Mesenchymal stem cell (in vitro differentiated cells and primary cell): Measurements from ENCODE around the gene SEC61A1.

ENCODE experiments used
- DNase-seq: peaks from one replicate; pipeline ENCODE4 v3.0.0-alpha.2; 2013
- H2AFZ ChIP-seq: one replicate; pipeline ENCODE4 v1.6.1; 2013; ENCODE audit warnings: low read depth, mild to moderate bottlenecking, control low read depth, inconsistent platforms, low read length, moderate library complexity
- H2AK5ac ChIP-seq: 2 replicates; pipeline ENCODE4 v1.6.1; 2013; ENCODE audit warnings: low read length, moderate library complexity, mild to moderate bottlenecking, inconsistent platforms; ENCODE audit not compliant: severe bottlenecking
- H2BK120ac ChIP-seq: one replicate; pipeline ENCODE4 v1.6.1; 2013; ENCODE audit warnings: low read depth, mild to moderate bottlenecking, inconsistent platforms, low read length, moderate library complexity
- H2BK12ac ChIP-seq, 2 experiments: one replicate each; pipeline ENCODE4 v1.6.1; 2013; ENCODE audit warnings: inconsistent platforms in 2 of 2, low read length in 2 of 2, mild to moderate bottlenecking in 2 of 2, moderate library complexity in 2 of 2, control low read depth in 1 of 2
- H2BK15ac ChIP-seq: one replicate; pipeline ENCODE4 v1.6.1; 2013; ENCODE audit warnings: mild to moderate bottlenecking, low read depth, inconsistent platforms; ENCODE audit not compliant: poor library complexity, severe bottlenecking
- H2BK5ac ChIP-seq: 2 replicates; pipeline ENCODE4 v1.6.1; 2013; ENCODE audit warnings: low read depth, mild to moderate bottlenecking, low read length, control low read depth, inconsistent platforms; ENCODE audit not compliant: poor library complexity, severe bottlenecking
- H3K14ac ChIP-seq, 2 experiments: one replicate each; pipeline ENCODE4 v1.6.1; 2013; ENCODE audit warnings: inconsistent platforms in 2 of 2, low read length in 2 of 2, control low read depth in 1 of 2, mild to moderate bottlenecking in 1 of 2, moderate library complexity in 1 of 2
- H3K18ac ChIP-seq, 2 experiments: one replicate each; pipeline ENCODE4 v1.6.1; 2013; ENCODE audit warnings: inconsistent platforms in 2 of 2, low read length in 2 of 2, control low read depth in 1 of 2, low read depth in 1 of 2, mild to moderate bottlenecking in 1 of 2
- H3K23ac ChIP-seq, 2 experiments: one replicate each; pipeline ENCODE4 v1.6.1; 2013; ENCODE audit warnings: inconsistent platforms in 2 of 2, low read length in 2 of 2, mild to moderate bottlenecking in 2 of 2, moderate library complexity in 2 of 2, control low read depth in 1 of 2
- H3K27ac ChIP-seq: 2 replicates; pipeline ENCODE4 v1.5.1; 2013; ENCODE audit warnings: mild to moderate bottlenecking, moderate library complexity, low read length, control low read depth, inconsistent platforms; ENCODE audit not compliant: poor library complexity, severe bottlenecking
- H3K27me3 ChIP-seq, 2 experiments: 2 replicates each; pipeline versions ENCODE4 v1.6.1 to v1.7.0; 2013; ENCODE audit warnings: low read length in 2 of 2, mild to moderate bottlenecking in 2 of 2, moderate library complexity in 2 of 2, control low read depth in 1 of 2, inconsistent platforms in 1 of 2; ENCODE audit not compliant: control insufficient read depth in 1 of 2, insufficient read depth in 1 of 2
- H3K36me3 ChIP-seq, 2 experiments: 2 replicates each; pipeline versions ENCODE4 v1.6.1 to v1.7.0; 2013; ENCODE audit warnings: low read length in 2 of 2, control low read depth in 1 of 2, inconsistent platforms in 1 of 2, low read depth in 1 of 2, mild to moderate bottlenecking in 1 of 2; ENCODE audit not compliant: insufficient read depth in 2 of 2, control insufficient read depth in 1 of 2
- H3K4ac ChIP-seq, 2 experiments: one replicate each; pipeline ENCODE4 v1.6.1; 2013; ENCODE audit warnings: inconsistent platforms in 2 of 2, low read length in 2 of 2, mild to moderate bottlenecking in 2 of 2, moderate library complexity in 2 of 2, control low read depth in 1 of 2, low read depth in 1 of 2
- H3K4me1 ChIP-seq: 2 replicates; pipeline ENCODE4 v1.6.1; 2013; ENCODE audit warnings: low read depth, low read length, control low read depth; ENCODE audit not compliant: control insufficient read depth, insufficient read depth
- H3K4me2 ChIP-seq: 2 replicates; pipeline ENCODE4 v1.6.1; 2013; ENCODE audit warnings: low read length, mild to moderate bottlenecking, inconsistent platforms; ENCODE audit not compliant: poor library complexity, severe bottlenecking
- H3K4me3 ChIP-seq, 2 experiments: 2 replicates each; pipeline versions ENCODE4 v1.5.1 to v1.7.0; 2013; ENCODE audit warnings: low read length in 2 of 2, mild to moderate bottlenecking in 2 of 2, control low read depth in 1 of 2, low read depth in 1 of 2; ENCODE audit not compliant: insufficient read depth in 1 of 2
- H3K79me1 ChIP-seq: replicated peaks from 2 replicates; pipeline ENCODE4 v1.6.1; 2013; ENCODE audit warnings: mild to moderate bottlenecking, control low read depth, low read length, inconsistent platforms; ENCODE audit not compliant: poor library complexity, severe bottlenecking
- H3K9ac ChIP-seq: 2 replicates; pipeline ENCODE4 v1.7.0; 2013; ENCODE audit warnings: mild to moderate bottlenecking, low read length, moderate library complexity
- H3K9me3 ChIP-seq: 2 replicates; pipeline ENCODE4 v1.7.0; 2013; ENCODE audit warnings: mild to moderate bottlenecking, low read length; ENCODE audit not compliant: control insufficient read depth
- H4K8ac ChIP-seq: one replicate; pipeline ENCODE4 v1.6.1; 2013; ENCODE audit warnings: inconsistent platforms, mild to moderate bottlenecking, low read length, moderate library complexity
- H4K91ac ChIP-seq: one replicate; pipeline ENCODE4 v1.6.1; 2013; ENCODE audit warnings: mild to moderate bottlenecking, low read length, inconsistent platforms
- WGBS: methylation state at CpG from one replicate; pipeline ENCODE4 v1.1.7; 2013; ENCODE audit warnings: mixed read lengths; 5-methylcytosine and 5-hydroxymethylcytosine counted together

Gene SEC61A1

GRCh38 chr3:128077665-128078064, 25.4 kb downstream of the SEC61A1 start:
- peak overlapping the region in 1 of 2 experiments; percentile 22 for H3K14ac ChIP-seq

GRCh38 chr3:128078322-128078721, 26.1 kb downstream of the SEC61A1 start:
- Histone ChIP-seq H3K4ac (no peak overlapping the region), H3K14ac (no peak overlapping the region), H2BK15ac (no peak overlapping the region), H3K79me1 (peaks cover 6% of the 10 kb centered on the region), H3K4me1 (peaks cover 54% of the 10 kb centered on the region), H3K18ac (no peak overlapping the region), H3K23ac (no peak overlapping the region), H3K36me3 (peaks cover 13 to 20% of the 10 kb centered on the region in 2 experiments), H3K9ac (no peak overlapping the region), H3K27ac (no peak overlapping the region), H3K4me2 (no peak overlapping the region), H2BK12ac (no peak overlapping the region), H4K8ac (no peak overlapping the region), H4K91ac (peak overlapping the region; percentile 22), H2AFZ (no peak overlapping the region), H2BK120ac (no peak overlapping the region), H2AK5ac (no peak overlapping the region), H3K9me3 (no peaks in the 10 kb centered on the region), H3K27me3 (no peaks in the 10 kb centered on the region), H3K4me3 (no peak overlapping the region), H2BK5ac (no peak overlapping the region)
- no peak for DNase-seq
- WGBS = 87% methylated on average over 3 of the region's 5 CpGs

More at GRCh38 chr3:128077665-128078064, 25.4 kb downstream of the SEC61A1 start:
- Histone ChIP-seq H3K27ac (no peak overlapping the region), H3K36me3 (peaks cover 11 to 23% of the 10 kb centered on the region in 2 experiments), H3K9ac (peak overlapping the region; percentile 83), H2BK12ac (peak overlapping the region; percentile 23 to 79), H4K8ac (no peak overlapping the region), H4K91ac (peak overlapping the region; percentile 53), H3K23ac (no peak overlapping the region), H3K18ac (no peak overlapping the region), H3K4me2 (no peak overlapping the region), H2BK5ac (no peak overlapping the region), H3K9me3 (no peaks in the 10 kb centered on the region), H2BK120ac (no peak overlapping the region), H3K4me1 (peaks cover 54% of the 10 kb centered on the region), H3K4ac (no peak overlapping the region), H3K79me1 (peaks cover 7% of the 10 kb centered on the region), H2AFZ (no peak overlapping the region), H3K4me3 (peak overlapping the region in 1 of 2 experiments; percentile 42), H3K27me3 (no peaks in the 10 kb centered on the region), H2AK5ac (peak overlapping the region; percentile 45), H2BK15ac (peak overlapping the region; percentile 19)
- DNase-seq = no peak
- 69% methylated on average over 1 of the region's 1 CpG for WGBS

GRCh38 chr3:128078875-128079274, 26.6 kb downstream of the SEC61A1 start:
- 96% methylated on average over 8 of the region's 8 CpGs for WGBS
- Histone ChIP-seq H2BK15ac (no peak overlapping the region), H4K8ac (no peak overlapping the region), H3K4ac (no peak overlapping the region), H2BK120ac (no peak overlapping the region), H3K4me2 (no peak overlapping the region), H3K18ac (no peak overlapping the region), H3K9ac (no peak overlapping the region), H3K36me3 (peaks cover 16 to 20% of the 10 kb centered on the region in 2 experiments), H3K14ac (no peak overlapping the region), H2BK5ac (no peak overlapping the region), H3K4me1 (peaks cover 56% of the 10 kb centered on the region), H3K27me3 (no peaks in the 10 kb centered on the region), H2BK12ac (peak overlapping the region in 1 of 2 experiments; percentile 10), H3K23ac (no peak overlapping the region), H3K79me1 (peaks cover 6% of the 10 kb centered on the region), H2AK5ac (no peak overlapping the region), H3K27ac (no peak overlapping the region), H3K9me3 (no peaks in the 10 kb centered on the region), H3K4me3 (no peak overlapping the region), H4K91ac (no peak overlapping the region), H2AFZ (no peak overlapping the region)
- no peak for DNase-seq

GRCh38 chr3:128079823-128080222, 27.6 kb downstream of the SEC61A1 start:
- Histone ChIP-seq H2BK120ac (no peak overlapping the region), H3K4me2 (no peak overlapping the region), H4K91ac (no peak overlapping the region), H3K27me3 (no peaks in the 10 kb centered on the region), H3K9ac (no peak overlapping the region), H3K9me3 (no peaks in the 10 kb centered on the region), H3K23ac (no peak overlapping the region), H3K4me3 (no peak overlapping the region), H2BK5ac (no peak overlapping the region), H3K79me1 (peaks cover 6% of the 10 kb centered on the region), H2AK5ac (no peak overlapping the region), H3K18ac (peak overlapping the region in 1 of 2 experiments; percentile 25), H4K8ac (no peak overlapping the region), H3K14ac (no peak overlapping the region), H3K4me1 (peaks cover 59% of the 10 kb centered on the region), H2AFZ (no peak overlapping the region), H3K27ac (no peak overlapping the region), H3K4ac (no peak overlapping the region), H3K36me3 (peaks cover 16 to 23% of the 10 kb centered on the region in 2 experiments), H2BK12ac (peak overlapping the region; percentile 2 to 37), H2BK15ac (no peak overlapping the region)
- WGBS = 79% methylated on average over 9 of the region's 9 CpGs
- DNase-seq = no peak
